Activated CD4-positive, alpha-beta T cell treated with anti-CD3 and anti-CD28 coated beads for 24 hours (primary cell): ENCODE measurements around the gene TGFBR1.

ENCODE experiments used
- DNase-seq, 2 donors: peaks; one replicate each; pipeline ENCODE4 v3.0.0-alpha.2; 2020; ENCODE audit warnings: low read depth in 2 of 2

TGFBR1 gene

DNA sequence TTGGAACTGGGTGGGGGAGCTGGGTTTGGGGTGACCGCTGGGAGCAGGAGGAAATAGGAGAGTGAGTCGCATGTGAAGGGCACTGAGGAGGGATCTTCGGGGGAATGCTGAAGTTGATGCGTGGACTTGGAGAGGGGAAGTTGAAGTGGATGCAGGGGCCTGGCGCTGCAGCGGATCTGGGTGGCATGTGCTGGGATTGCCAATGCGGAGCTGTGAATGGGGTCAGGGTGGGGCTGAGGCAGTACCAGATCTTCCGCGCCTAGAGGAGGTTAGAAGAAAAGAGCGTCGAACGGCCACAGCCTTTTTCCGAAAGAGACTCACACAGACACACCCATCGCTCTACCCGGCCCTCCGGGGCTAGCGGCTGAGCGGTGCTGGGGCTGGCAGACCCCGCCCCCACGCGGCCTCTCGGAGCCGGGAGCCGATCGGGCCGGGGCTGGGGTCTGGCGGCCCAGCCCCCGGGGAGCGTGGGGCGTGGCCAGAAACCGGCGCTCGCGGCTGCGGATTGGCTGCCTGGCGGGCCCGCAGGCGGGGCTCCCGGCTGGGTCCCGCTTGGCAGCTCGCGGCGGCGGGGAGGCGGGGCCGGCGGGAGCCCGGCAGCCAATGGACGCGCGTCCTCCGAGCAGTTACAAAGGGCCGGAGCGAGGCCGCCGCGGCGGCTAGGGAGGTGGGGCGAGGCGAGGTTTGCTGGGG lies at the start of gene TGFBR1:
Gene TGFBR1, plus strand, starts transcription at position 655 of the 693 bp plus-strand sequence. CDS start 93 bp downstream, outside the sequence.
- DNase-seq: peak; percentile 84 to 85

DNA sequence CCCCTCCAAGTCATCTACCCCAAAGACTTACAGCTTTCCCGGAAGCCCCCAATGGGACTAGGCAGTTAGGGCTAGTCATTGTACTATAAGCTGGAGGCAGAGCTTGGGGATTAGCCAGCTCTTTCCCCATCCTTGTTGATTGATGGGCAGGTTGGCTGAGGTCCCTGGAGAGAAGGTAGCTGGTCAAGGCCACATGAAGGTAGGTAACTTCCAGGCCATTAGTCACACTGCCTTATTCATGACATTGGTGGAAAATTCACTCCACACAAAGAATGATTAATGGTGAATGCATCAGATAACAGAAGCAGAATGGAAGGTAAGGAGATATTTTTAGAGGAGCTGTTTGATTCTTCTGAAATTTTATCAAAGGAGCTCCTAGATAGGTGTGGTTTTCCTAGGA lies 49.5 kb upstream of the TGFBR1 start:
- DNase-seq: no peak

DNA sequence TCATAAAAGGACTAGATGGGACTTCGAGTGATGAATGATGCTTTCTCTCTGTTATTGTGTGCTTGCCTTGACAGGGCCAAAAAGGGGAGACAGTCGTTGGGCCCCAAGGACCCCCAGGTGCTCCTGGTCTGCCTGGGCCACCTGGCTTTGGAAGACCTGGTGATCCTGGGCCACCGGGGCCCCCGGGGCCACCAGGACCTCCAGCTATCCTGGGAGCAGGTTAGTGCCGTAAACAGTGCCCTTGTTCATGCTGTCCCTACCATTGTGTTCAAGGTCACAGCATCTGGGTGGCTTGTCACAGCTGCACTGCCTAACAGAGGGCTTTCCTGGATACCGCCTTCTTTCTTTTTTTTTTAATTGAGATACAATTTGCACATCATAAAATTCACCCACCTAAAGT lies 48.7 kb upstream of the TGFBR1 start:
- DNase-seq: no peak

DNA sequence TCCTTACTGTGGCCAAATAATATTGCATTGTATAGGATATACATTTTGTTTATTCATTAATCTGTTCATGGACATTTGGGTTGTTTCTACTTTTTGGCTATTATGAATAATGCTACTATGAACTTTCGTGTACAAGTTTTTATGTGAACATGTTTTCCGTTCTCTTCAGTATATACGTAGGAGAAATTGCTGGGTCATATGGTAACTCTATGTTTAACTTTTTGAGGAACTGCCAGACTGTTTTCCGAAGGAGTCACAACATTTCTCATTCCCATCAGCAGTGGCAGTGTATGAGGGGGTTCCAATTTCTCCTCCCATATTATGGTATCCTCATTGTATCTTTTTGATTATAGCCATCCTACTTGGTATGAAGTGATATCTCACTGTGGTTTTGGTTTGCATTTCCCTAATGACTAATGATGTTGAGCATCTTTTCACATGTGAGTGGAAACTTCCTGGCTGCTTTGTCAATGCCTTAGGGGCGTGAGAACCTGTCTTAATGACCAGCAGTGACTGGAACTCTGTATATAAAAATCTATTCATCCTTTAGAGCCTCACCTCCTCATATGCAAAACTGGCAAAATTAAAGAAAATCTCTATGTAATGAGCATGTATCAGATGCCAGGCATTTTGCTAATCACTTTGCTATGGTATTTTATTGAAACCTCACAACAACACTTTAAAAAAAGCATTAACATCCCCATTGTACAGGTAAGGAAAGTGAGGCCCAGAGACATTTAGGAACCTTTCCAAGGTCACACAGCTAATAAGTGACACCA lies 47.8 kb upstream of the TGFBR1 start:
- no peak for DNase-seq

DNA sequence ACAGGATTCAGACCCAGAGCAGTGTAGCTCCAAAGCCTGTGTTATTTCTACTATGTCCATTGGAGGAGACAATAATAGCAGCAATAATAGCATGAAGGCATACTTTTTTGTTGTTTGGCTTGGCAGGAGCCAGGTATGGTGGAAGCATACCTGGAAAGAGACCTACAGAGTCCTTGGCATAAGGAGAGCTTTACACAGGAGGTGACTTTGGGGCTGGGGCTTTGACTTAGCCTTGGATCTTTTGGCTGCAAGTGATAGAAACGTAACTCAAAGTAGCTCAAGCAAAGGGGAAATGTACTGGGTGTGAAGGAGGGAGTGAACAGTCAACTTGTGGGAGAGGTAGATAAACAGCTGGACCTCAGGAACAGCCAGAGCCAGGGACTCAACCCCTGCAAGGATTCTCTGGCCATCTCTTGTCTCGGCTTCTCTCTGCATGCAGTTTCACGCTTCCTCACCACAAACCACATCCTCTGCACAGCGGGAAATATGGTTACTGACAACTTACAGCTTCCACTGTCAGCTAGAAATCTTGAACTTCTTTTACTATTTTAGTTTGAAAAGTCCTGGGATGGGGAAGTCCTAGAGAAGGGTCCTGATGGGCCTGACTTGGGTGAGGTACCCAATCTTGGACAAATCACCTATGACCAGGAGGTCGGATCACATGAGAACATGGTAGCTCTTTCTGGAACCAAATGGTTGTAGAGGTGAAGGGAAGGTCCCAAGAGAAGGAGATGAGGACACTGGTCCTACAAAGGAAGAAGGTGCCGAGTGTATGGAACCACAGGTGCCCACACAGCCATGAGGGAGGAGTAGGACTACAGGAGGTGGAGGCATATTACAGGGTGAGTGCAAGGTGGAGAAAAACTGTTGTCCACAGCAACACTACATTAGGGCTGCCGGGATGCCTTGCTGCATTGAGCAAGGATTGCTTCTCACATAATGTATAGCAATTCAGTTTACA lies 47.0 kb upstream of the TGFBR1 start:
- DNase-seq: peak; percentile 35 to 48

DNA sequence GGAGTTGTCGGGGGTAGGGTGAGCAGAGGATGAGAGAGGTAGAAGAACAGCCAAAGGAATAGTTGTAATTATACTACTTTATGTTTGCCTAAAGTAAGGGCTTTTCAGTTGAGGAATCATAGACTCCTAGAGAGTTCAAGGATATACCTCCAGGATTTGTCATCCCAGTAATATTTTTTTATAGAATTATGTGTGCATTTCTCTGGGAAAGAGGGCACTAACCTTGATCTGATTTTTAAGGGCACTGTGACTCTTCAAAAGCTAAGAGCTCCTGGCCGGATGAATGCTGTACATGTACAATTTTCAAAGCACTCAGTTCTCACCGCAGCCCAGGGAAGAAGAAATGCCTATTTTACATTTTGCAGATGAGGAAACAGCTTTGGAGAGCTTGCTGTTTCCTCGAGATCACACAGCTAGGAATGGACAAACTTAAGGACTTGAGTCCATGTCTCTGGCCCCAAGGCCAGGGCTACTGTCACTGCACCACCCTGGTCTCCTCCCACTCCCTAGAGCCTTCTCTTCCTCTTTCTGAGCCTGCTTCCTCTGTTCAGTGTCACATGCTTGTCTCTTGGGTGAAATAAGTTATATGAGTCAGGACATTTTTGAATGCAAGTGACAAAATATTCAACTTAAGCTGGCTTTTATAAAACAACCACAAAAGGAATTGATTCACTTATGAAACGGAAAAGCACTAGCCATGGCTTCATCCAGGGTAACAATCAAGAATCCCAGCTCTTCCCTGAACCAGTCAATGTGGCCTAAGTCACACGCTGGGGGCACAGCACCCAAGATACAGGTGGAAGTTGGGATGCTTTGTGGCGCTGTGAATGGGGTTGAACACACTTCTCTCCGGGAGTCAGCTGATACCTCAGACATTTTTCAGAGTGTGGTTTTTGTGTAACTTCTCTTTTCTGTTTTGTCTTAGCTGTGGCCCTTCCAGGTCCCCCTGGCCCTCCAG lies 45.7 kb upstream of the TGFBR1 start:
- DNase-seq: no peak

DNA sequence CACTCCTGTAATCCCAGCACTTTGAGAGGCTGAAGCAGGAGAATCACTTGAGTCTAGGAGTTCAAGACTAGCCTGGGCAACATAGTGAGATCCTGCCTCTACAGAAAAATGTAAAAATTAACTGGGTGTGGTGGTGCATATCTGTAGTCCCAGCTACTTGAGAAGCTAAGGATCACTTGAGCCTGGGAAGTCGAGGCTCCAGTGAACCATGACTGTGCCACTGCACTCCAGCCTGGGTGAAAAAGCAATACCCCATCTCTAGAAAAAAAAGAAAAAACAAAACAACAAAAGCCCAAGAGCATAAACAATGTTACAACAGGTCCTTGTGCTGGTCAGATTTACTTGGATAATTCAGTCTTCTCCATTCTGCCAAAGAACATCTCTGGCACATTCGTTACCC lies 44.3 kb upstream of the TGFBR1 start:
- no peak for DNase-seq

DNA sequence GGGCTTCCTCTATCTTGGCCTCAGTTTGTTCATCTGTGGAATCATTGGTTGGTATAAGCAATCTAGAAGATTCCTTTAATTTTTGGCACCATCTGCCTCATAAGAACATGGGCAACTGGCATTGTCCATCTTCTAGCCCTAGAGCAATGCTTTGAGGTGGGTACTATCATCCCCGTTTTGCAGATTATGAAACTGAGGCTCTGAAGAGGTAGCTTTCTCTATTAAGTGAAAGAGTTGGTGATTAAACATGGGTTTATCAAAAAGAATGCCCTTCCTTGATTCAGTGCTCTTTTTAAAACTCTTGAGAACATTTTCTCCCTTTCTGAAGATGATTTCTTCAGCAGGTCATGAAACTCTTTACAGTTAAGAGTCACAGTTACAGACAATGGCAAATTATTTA lies 42.4 kb upstream of the TGFBR1 start:
- DNase-seq: no peak

DNA sequence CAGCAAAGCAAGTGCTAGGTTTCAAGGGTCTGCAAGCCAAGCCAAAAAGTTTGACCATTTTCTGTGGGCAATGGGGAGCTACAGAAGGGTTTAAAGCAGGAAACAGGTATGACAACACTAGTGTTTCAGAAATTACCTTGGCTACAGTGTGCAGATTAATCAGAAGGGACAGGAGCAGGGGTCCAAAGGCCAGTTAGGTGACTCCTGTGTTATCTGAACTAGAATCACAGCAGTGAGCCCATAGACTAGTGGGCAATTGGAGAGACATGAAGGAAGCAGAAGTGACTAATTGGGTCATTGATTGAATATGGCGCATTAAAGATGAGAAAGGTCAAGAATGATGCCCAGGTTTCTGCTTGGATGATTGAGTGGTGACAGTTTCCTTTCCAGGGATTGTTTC lies 41.4 kb upstream of the TGFBR1 start:
- DNase-seq: no peak

DNA sequence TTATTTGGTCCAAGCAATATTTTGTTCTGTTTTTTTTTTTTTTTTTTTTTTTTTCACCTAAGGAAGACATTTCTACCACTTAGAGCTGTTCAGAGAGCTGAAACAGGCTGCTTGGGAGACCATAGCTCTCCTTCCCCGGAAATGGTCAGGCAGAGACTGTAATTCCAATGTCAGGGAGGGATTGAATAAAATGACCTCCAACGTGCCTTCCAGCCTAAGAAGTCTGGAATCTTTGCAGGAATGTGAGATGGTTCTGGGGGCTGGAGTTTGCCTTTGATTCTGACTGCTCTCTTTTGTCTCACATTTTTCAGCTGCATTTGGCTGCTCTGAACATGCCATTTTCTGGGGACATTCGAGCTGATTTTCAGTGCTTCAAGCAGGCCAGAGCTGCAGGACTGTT lies 38.3 kb upstream of the TGFBR1 start:
- no peak for DNase-seq

DNA sequence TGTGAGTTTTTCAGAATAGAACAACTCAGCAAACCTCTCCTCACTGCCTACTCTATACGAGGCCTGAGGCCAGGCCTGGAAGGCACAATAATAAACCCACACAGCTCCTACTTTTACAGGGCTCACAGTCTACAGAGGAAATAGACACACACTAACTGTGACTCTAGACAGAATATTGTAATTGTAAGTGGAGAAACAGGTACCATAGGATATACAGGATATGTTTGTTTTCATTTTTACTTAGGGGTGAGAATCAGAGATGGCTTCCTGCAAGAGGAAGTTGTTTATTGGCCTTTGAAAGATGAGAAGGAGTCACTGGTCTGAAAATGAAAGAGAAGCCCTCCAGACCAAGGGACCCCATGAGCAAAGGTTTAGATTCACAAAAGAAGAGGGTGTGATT lies 35.8 kb upstream of the TGFBR1 start:
- no peak for DNase-seq

DNA sequence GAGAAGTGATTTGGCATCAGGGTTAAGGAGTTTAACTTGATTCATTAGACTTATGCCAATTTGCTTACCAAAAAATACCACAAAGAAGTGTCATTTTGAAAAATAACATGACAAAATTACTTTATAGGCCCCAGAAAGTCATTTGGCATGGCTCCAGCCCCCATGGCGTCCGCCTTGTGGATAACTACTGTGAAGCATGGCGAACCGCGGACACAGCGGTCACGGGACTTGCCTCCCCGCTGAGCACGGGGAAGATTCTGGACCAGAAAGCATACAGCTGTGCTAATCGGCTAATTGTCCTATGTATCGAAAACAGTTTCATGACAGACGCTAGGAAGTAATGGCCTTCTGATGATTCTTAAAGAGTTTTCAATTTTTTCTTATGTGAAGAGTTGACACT lies 35.4 kb upstream of the TGFBR1 start:
- DNase-seq: no peak

DNA sequence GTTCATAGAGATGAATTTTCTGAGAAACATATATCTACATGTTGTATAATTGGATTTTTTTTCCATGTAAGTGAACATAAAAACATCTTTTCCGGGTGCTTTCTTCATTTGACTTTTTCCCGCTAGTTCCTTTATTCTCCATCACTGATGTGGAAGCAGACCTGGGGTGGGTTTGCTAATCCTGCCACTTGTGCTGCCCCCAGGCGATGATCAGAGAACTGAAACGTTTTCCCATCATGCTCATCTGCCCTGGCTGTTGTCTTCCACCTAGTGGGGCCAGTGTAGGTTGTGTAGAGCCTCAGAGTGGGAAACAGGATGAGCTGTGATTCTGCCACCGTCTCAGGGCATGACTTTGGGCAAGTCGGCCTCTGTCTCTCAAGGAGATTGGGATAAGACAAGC lies 34.2 kb upstream of the TGFBR1 start:
- no peak for DNase-seq

DNA sequence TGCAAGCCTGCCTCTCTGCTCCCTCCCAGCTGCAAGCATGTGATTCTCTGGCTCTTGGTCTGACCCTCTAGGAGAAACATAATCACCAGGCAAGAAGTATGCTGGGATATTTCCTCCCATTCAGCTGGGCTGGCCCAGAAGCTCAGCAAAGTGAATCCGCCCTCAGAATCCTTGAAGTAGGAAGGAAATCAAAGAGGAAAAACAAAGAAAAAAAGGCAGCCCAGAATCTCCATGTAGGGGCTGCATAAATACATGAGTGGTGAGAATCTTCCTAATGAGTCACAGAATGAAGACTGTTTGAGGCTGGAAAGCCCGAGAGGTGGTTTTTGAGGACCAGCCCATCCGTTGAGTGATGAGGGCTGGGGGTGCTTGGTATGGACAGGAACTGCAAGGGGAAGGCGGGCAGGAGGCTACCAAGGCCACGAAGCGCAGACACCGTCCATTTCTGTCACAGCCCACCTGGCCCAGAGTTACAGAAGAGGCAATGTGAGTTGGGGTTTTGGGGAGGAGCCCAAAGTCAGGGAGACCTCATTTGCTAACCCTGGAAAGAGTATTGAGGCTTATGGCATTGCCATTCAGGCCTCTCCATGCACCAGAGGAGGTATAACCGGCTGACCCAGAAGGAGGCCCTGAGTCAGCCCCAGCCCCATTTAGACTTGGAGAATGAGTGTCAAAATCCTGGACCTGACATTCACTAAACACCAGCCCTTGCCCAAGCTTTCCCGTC lies 33.4 kb upstream of the TGFBR1 start:
- no peak for DNase-seq

DNA sequence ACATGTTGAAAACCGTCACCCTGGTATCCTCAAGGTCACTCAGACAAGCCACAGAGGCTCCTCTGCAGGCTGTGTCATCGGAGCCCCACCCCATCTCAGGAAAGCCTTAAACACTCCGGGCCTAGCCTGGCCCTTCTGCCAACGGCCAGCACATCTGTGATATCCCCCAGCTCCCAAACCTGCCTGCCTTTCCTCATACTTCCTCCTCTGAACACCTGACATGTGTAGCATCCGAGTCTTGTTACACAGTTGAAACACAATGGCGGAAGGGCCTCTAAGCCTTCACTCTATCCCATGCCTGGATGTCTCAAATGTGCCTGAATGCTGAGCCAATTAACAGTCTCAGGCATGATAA lies 32.9 kb upstream of the TGFBR1 start:
- DNase-seq: no peak

DNA sequence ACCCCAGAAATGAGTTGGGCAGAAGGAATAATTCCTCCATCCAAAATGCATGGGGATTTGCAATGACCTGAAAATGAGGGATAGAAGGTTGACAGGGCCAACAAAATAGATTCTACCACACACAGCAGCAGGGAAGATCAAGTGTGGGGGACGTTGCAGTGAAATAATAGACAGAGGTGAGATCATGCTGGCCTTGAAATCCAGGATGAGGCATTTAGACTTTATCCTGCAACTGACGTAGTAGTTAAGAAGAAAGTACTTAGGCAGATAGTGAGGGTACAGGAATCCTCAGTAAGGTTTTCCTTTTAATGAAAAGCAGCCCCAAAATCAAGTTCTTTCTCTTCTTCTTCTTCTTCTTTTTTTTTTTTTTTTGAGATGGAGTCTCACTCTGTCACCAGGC lies 31.6 kb upstream of the TGFBR1 start:
- DNase-seq: no peak

DNA sequence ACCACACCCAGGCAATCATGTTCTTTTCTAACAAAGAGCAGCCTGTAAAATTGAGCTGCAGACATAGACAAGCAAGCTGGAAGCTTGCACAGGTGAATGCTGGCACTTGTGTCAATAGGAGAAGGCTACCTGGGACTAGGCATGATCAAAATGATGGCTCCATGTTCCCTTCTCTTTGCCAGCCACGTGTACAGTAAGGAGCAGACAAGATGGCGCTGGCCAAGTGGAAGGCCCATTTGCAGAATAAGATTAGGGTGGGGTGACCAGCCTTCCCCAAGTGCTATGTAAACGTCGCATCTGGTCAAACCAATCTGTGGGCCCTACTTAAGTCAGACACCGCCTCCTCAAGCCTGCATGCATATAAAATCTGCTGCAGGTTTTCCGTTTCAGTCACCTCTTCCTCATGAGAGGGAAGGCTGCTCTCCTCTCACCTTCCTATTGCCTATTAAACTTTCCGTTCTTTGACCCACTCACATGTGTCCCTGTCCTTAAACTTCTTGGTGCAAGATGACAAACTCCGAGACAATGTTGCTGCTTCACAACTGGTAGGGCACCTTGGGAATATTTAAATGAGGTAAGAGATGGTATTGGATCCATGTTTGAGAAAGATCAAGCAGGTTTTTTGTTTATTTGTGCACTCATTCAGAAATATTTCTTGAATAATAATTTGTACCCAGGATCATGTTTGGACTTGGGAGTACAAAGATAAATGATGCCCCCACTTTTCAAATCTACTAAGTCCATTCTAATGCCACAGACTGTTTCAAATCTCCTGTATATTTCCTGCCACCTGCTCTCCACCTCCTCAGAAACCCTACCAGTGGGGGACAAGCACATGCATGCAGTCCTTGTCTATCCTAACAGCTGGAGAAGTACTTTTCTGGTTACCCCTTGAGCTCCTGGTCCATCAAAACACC lies 30.7 kb upstream of the TGFBR1 start:
- no peak for DNase-seq

DNA sequence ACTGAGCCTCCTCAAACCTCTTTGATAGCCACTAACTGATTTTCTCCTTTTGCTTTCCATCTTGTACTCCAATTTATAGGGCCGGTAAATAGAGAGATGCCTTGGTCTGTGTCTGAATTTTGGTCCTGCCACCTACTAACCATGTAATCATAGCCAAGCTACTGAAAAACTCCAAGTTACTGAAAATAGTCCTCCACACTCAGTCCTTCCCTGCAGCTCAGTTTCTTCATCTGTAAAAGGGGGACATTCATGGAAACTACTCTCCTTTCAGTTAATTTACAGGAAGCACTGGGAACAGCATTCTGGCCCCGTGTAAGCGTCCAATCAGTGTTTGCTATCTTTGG lies 30.0 kb upstream of the TGFBR1 start:
- no peak for DNase-seq

DNA sequence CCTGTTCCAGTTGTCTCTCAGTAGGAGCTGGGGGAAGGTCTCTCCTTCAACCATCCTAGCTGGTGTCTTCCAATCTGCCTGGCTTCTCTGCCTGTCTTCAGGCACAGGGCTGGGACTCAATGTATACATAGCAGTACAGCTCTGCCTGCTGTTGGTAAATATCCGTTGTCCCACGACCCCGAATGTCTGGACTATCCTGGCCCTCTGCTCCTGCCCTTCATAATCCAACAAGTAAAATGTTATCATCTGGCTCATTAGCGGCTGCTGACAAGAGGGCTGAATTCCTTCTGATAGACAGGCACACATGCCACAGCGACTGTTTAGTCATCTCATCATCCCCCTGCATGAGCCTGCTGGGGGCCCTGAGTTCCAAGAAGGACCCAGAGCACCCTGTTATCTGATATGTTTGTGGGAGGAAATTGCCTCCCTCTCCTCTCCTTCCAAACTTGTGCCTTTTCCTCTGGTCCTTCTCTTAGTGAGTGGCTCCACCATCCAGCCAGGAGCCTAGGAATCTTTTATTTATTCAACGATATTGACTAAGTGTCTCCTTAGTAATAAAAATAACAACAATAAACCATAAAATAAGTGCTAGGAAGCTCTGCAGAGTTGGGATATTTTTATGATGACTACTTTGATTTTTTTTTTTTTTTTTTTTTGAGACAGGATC lies 29.5 kb upstream of the TGFBR1 start:
- DNase-seq: no peak
